Omental fat pad (tissue), 4 donors: ENCODE measurements around the gene AKR1C8. TPM values are rescaled to one million over a fixed set of nuclear protein-coding genes. Genes with fewer than 3 reads are reported as not detected.
"Not testable (repeated sequence)": the region's sequence is repeated elsewhere in the genome, so short reads cannot be mapped to it uniquely, and the experiment has no call there.

ENCODE experiments used
- ATAC-seq: fragments of 150-250 bp; one replicate; pipeline ENCODE4 v1.9.1; 2016; ENCODE audit warnings: mild to moderate bottlenecking, moderate library complexity; ENCODE audit not compliant: low FRiP score
- DNase-seq: peaks from one replicate; pipeline ENCODE4 v3.0.0-alpha.2; 2019; ENCODE audit warnings: low spot score
- CTCF ChIP-seq, 3 donors: fragments of 450-650 bp; IDR thresholded peaks; one replicate each; pipeline ENCODE4 v1.5.1; 2016 to 2017; ENCODE audit warnings: antibody characterized with exemption in 3 of 3, mild to moderate bottlenecking in 3 of 3, moderate library complexity in 2 of 3
- total RNA-seq, 4 donors: library from RNA; depleted of rRNA; stranded (reverse); fragments of >200 nt; gene quantifications; one replicate each; pipeline ENCODE4 v1.1.0, GENCODE V29; 2016

Gene AKR1C8
- total RNA-seq, 4 donors from 2014 or later = 1.5 TPM; not detected in 3

- no peak for TF ChIP-seq CTCF (IDR thresholded peaks at IDR 0.05)
- ATAC-seq = no peak
- DNase-seq = no peak
Observed at GRCh38 chr10:5125315-5126044, 59.5 kb downstream of the AKR1C8 start.

- no peak for TF ChIP-seq CTCF (IDR thresholded peaks at IDR 0.05)
- no peak for DNase-seq
- ATAC-seq = no peak
Observed at GRCh38 chr10:5123886-5124285, 61.1 kb downstream of the AKR1C8 start.

DNA sequence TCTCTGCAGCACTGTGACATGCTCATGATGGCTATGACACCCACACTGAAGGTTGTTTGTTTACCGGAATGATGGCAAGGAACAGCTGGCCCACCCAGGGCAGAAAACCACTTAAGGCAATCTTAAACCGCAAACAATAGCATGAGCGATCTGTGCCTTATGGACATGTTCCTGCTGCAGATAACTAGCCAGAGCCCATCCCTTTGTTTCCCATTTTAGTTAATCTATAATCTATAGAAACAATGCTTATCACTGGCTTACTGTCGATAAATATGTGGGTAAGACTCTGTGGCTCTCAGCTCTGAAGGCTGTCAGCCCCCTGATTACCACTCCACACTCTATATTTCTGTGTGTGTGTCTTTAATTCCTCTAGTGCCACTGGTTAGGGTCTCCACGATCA, 65.0 kb downstream of the AKR1C8 start:
- ATAC-seq, DNase-seq: not testable (repeated sequence)

- TF ChIP-seq CTCF (IDR thresholded peaks at IDR 0.05) = no peak
- ATAC-seq = no peak
- no peak for DNase-seq
Observed at GRCh38 chr10:5117026-5117425, 67.9 kb downstream of the AKR1C8 start.

- DNase-seq = no peak
- no peak for TF ChIP-seq CTCF (IDR thresholded peaks at IDR 0.05)
- no peak for ATAC-seq
Observed at GRCh38 chr10:5116621-5117020, 68.3 kb downstream of the AKR1C8 start.

DNA sequence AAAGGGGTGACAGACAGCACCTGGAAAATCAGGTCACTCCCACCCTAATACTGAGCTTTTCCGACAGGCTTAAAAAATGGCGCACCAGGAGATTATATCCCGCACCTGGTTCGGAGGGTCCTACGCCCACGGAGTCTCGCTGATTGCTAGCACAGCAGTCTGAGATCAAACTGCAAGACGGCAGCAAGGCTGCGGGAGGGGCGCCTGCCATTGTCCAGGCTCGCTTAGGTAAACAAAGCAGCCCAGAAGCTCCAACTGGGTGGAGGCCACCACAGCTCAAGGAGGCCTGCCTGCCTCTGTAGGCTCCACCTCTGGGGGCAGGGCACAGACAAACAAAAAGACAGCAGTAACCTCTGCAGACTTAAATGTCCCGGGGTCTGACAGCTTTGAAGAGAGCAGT, 75.1 kb downstream of the AKR1C8 start:
- not testable (repeated sequence) for ATAC-seq, DNase-seq

- ATAC-seq (no peak), DNase-seq (no peak)
- TF ChIP-seq CTCF (IDR thresholded peaks at IDR 0.05) = no peak
Observed at GRCh38 chr10:5108658-5109416, 76.1 kb downstream of the AKR1C8 start.
